Stimulated activated CD8-positive, alpha-beta memory T cell treated with anti-CD3 and anti-CD28 coated beads, Interleukin-4, amount 100 ng/mL, for 24 hours (primary cell): Measurements from ENCODE around the gene ARMH1.

ENCODE experiments used
- DNase-seq: peaks from one replicate; pipeline ENCODE4 v3.0.0-alpha.2; 2020; ENCODE audit warnings: low read depth

ARMH1 gene

GRCh38 chr1:44674113-44675000 lies at the start of gene ARMH1, which contains the start of gene TMEM53:
TSS of gene ARMH1 (plus strand) at chr1:44674714. CDS start at chr1:44689698, 14,984 bp downstream.
TSS of gene TMEM53 (minus strand) at chr1:44674481. CDS start at chr1:44674391, 90 bp downstream.
- peak; percentile 93 for DNase-seq

GRCh38 chr1:44625348-44625747 lies 49.2 kb upstream of the ARMH1 start:
- DNase-seq, result no peak

- DNase-seq, result no peak
Observed at GRCh38 chr1:44628962-44629756, 45.4 kb upstream of the ARMH1 start.

- DNase-seq, result no peak
Observed at GRCh38 chr1:44630116-44630515, 44.4 kb upstream of the ARMH1 start.

- DNase-seq, result no peak
Observed at GRCh38 chr1:44631333-44631646, 43.2 kb upstream of the ARMH1 start.

GRCh38 chr1:44631647-44632539 lies 42.6 kb upstream of the ARMH1 start:
- DNase-seq, result peak; percentile 87

- DNase-seq, result no peak
Observed at GRCh38 chr1:44632598-44632997, 41.9 kb upstream of the ARMH1 start.

- no peak for DNase-seq
Observed at GRCh38 chr1:44634606-44635189, 39.8 kb upstream of the ARMH1 start.

GRCh38 chr1:44635439-44635838 lies 39.1 kb upstream of the ARMH1 start:
- no peak for DNase-seq

- DNase-seq, result no peak
Observed at GRCh38 chr1:44636083-44636687, 38.3 kb upstream of the ARMH1 start.

GRCh38 chr1:44636688-44637598 lies 37.6 kb upstream of the ARMH1 start:
- DNase-seq, result no peak

GRCh38 chr1:44637702-44638411 lies 36.7 kb upstream of the ARMH1 start:
- no peak for DNase-seq

GRCh38 chr1:44640200-44640853 lies 34.2 kb upstream of the ARMH1 start:
- no peak for DNase-seq

GRCh38 chr1:44641126-44642102 lies 33.1 kb upstream of the ARMH1 start:
- no peak for DNase-seq

GRCh38 chr1:44642255-44642654 lies 32.3 kb upstream of the ARMH1 start:
- DNase-seq, result no peak

- DNase-seq, result no peak
Observed at GRCh38 chr1:44642925-44643324, 31.6 kb upstream of the ARMH1 start.

GRCh38 chr1:44643721-44644334 lies 30.7 kb upstream of the ARMH1 start:
- DNase-seq, result no peak
